Measurements from ENCODE around the gene PTK7.

DNA sequence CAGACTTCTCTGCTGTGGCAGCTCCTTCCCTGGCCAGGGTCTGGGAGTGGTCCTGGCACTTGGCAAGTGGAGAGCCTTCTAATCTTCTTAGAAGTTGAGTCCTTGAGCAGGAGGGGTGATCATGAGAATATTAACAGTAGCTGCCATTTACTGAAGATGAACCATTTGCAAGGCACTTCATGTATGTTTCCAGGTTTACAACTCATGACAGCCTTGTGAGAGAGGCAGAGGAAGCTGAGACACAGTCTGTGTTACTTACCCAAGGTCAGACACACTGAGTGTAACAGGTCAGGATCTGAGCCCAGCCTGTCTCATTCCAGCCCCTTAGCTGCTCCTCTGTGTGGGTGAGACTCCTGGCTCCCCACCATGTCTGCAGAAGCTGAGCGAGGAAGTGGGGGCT is 49.4 kb downstream of the PTK7 start:
- no peak for TF ChIP-seq CREM (CRISPR knock-in tag; IDR thresholded peaks at IDR 0.05)
- no peak for TF ChIP-seq GABPB1 (CRISPR knock-in tag; IDR thresholded peaks at IDR 0.05)
- TF ChIP-seq, protein P1, sequence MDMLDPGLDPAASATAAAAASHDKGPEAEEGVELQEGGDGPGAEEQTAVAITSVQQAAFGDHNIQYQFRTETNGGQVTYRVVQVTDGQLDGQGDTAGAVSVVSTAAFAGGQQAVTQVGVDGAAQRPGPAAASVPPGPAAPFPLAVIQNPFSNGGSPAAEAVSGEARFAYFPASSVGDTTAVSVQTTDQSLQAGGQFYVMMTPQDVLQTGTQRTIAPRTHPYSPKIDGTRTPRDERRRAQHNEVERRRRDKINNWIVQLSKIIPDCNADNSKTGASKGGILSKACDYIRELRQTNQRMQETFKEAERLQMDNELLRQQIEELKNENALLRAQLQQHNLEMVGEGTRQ (CRISPR knock-in tag; IDR thresholded peaks at IDR 0.05), result no peak
- no peak for TF ChIP-seq ZNF232 (CRISPR knock-in tag; IDR thresholded peaks at IDR 0.05)
- TF ChIP-seq, protein P2, sequence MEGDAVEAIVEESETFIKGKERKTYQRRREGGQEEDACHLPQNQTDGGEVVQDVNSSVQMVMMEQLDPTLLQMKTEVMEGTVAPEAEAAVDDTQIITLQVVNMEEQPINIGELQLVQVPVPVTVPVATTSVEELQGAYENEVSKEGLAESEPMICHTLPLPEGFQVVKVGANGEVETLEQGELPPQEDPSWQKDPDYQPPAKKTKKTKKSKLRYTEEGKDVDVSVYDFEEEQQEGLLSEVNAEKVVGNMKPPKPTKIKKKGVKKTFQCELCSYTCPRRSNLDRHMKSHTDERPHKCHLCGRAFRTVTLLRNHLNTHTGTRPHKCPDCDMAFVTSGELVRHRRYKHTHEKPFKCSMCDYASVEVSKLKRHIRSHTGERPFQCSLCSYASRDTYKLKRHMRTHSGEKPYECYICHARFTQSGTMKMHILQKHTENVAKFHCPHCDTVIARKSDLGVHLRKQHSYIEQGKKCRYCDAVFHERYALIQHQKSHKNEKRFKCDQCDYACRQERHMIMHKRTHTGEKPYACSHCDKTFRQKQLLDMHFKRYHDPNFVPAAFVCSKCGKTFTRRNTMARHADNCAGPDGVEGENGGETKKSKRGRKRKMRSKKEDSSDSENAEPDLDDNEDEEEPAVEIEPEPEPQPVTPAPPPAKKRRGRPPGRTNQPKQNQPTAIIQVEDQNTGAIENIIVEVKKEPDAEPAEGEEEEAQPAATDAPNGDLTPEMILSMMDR (IDR thresholded peaks at IDR 0.05), result no peak

Data from WTC11 (cell line).